Astrocyte (in vitro differentiated cells and primary cell): ENCODE measurements around the gene C2CD4C. TPM values are rescaled to one million over a fixed set of nuclear protein-coding genes. Genes with fewer than 3 reads are reported as not detected.
"Not testable (repeated sequence)": the region's sequence is repeated elsewhere in the genome, so short reads cannot be mapped to it uniquely, and the experiment has no call there.

Source experiments
- DNase-seq: peaks from one replicate; pipeline ENCODE4 v3.0.0-alpha.2; 2010; ENCODE audit warnings: low read depth
- FAIRE-seq: peaks from 2 replicates; lab custom pipeline; 2011; peaks lifted over from hg19 to GRCh38; lab: Jason Lieb, UNC
- H2AFZ ChIP-seq: 2 replicates; pipeline ENCODE4 v1.6.0; 2012; ENCODE audit warnings: low read depth, low read length, inconsistent platforms
- H3K27ac ChIP-seq: 2 replicates; pipeline ENCODE4 v1.5.1; 2011; ENCODE audit warnings: low read depth, low read length, inconsistent platforms
- H3K27me3 ChIP-seq: 2 replicates; pipeline ENCODE4 v1.6.0; 2011; ENCODE audit warnings: low read length, inconsistent platforms; ENCODE audit not compliant: insufficient read depth
- H3K36me3 ChIP-seq: 2 replicates; pipeline ENCODE4 v1.5.1; 2011; ENCODE audit warnings: low read length, inconsistent platforms; ENCODE audit not compliant: insufficient read depth
- H3K4me1 ChIP-seq: 2 replicates; pipeline ENCODE4 v1.5.1; 2011; ENCODE audit warnings: low read length, inconsistent platforms; ENCODE audit not compliant: insufficient read depth
- H3K4me2 ChIP-seq: 2 replicates; pipeline ENCODE4 v1.6.0; 2012; ENCODE audit warnings: low read length, inconsistent platforms
- H3K4me3 ChIP-seq: 2 replicates; pipeline ENCODE4 v1.5.1; 2011; ENCODE audit warnings: low read depth, mild to moderate bottlenecking, low read length, inconsistent platforms; ENCODE audit not compliant: insufficient read depth
- H3K79me2 ChIP-seq: 2 replicates; pipeline ENCODE4 v1.6.0; 2012; ENCODE audit warnings: mild to moderate bottlenecking, low read length, inconsistent platforms; ENCODE audit not compliant: insufficient read depth
- H3K9ac ChIP-seq: 2 replicates; pipeline ENCODE4 v1.6.0; 2012; ENCODE audit warnings: mild to moderate bottlenecking, low read length, inconsistent platforms
- H3K9me3 ChIP-seq: 2 replicates; pipeline ENCODE4 v1.5.1; 2012; ENCODE audit warnings: low read depth, mild to moderate bottlenecking, low read length, inconsistent platforms; ENCODE audit not compliant: insufficient read depth
- H4K20me1 ChIP-seq: 2 replicates; pipeline ENCODE4 v1.6.0; 2012; ENCODE audit warnings: low read length, inconsistent platforms; ENCODE audit not compliant: insufficient read depth
- H3K27ac Mint-ChIP-seq: one replicate; pipeline ENCODE4 v1.8.0; 2021; ENCODE audit warnings: mild to moderate bottlenecking, mixed read lengths; ENCODE audit not compliant: unreplicated experiment
- H3K27me3 Mint-ChIP-seq: one replicate; pipeline ENCODE4 v1.8.0; 2021; ENCODE audit warnings: low read depth, mixed read lengths; ENCODE audit not compliant: unreplicated experiment
- H3K36me3 Mint-ChIP-seq: one replicate; pipeline ENCODE4 v1.8.0; 2021; ENCODE audit warnings: low read depth, mixed read lengths; ENCODE audit not compliant: unreplicated experiment
- H3K4me1 Mint-ChIP-seq: one replicate; pipeline ENCODE4 v1.8.0; 2021; ENCODE audit warnings: low read depth, mixed read lengths; ENCODE audit not compliant: unreplicated experiment
- H3K4me3 Mint-ChIP-seq: one replicate; pipeline ENCODE4 v1.8.0; 2021; ENCODE audit warnings: mild to moderate bottlenecking, moderate library complexity, mixed read lengths; ENCODE audit not compliant: unreplicated experiment
- H3K9me3 Mint-ChIP-seq: one replicate; pipeline ENCODE4 v1.8.0; 2021; ENCODE audit warnings: mild to moderate bottlenecking, mixed read lengths; ENCODE audit not compliant: unreplicated experiment
- EZH2 ChIP-seq: IDR thresholded peaks from 2 replicates; pipeline ENCODE4 v1.6.1; 2012; ENCODE audit warnings: mild to moderate bottlenecking, low read length, inconsistent platforms; ENCODE audit not compliant: insufficient read depth
- total RNA-seq: library from RNA; stranded (reverse); gene quantifications from 2 replicates; pipeline ENCODE4 v1.2.1, GENCODE V29; 2021
- TF ChIP-seq, protein P1 (sequence below): IDR thresholded peaks from 2 replicates; pipeline ENCODE4 v1.5.1; 2011; ENCODE audit warnings: low read depth, mild to moderate bottlenecking, inconsistent platforms, low read length, moderate library complexity; ENCODE audit not compliant: insufficient read depth

C2CD4C gene
- total RNA-seq, 1 donor from 2014 or later: 3.4 TPM

DNA sequence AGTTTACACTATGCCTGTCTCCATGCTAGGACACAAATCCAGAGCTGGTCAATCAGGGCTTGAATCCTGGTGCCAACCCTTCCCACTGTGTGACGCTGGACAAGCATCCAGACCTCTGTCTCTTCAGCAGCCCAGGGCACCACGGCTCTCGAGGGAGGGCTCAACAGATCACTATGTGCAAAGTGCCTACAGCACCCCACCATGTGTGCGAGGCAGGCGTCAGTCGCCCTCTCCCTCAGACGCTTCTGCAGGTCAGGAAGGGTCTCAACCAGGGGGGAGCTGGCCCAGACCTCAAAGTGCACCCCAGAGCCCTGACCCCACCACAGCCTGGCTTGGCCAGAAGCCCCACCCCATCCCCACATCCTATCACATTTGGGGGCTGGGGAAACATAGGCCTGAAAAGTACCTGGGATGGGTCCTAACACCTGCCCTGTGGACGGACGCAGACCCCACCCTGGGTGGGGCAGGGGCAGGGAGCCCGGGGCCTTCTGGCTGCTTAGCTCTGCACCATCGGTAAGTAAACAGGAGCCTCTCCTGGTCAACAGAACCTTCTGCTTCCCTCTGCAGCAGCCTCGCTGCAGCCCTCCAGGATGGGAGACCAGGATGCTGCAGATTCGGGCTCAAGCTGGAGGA, 2.9 kb upstream of the C2CD4C start:
- no peak overlapping the region for H2AFZ ChIP-seq
- no peaks in the 10 kb centered on the region for H4K20me1 ChIP-seq
- no peak overlapping the region for H3K27ac ChIP-seq
- TF ChIP-seq, protein P1, sequence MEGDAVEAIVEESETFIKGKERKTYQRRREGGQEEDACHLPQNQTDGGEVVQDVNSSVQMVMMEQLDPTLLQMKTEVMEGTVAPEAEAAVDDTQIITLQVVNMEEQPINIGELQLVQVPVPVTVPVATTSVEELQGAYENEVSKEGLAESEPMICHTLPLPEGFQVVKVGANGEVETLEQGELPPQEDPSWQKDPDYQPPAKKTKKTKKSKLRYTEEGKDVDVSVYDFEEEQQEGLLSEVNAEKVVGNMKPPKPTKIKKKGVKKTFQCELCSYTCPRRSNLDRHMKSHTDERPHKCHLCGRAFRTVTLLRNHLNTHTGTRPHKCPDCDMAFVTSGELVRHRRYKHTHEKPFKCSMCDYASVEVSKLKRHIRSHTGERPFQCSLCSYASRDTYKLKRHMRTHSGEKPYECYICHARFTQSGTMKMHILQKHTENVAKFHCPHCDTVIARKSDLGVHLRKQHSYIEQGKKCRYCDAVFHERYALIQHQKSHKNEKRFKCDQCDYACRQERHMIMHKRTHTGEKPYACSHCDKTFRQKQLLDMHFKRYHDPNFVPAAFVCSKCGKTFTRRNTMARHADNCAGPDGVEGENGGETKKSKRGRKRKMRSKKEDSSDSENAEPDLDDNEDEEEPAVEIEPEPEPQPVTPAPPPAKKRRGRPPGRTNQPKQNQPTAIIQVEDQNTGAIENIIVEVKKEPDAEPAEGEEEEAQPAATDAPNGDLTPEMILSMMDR: no peak
- no peak for TF ChIP-seq EZH2
- no peak overlapping the region for H3K4me2 ChIP-seq
- no peaks in the 10 kb centered on the region for H3K4me1 Mint-ChIP-seq
- no peak for FAIRE-seq
- H3K36me3 ChIP-seq: no peaks in the 10 kb centered on the region
- peaks cover 3% of the 10 kb centered on the region for H3K4me1 ChIP-seq
- H3K27me3 Mint-ChIP-seq: peaks cover 5% of the 10 kb centered on the region
- no peaks in the 10 kb centered on the region for H3K79me2 ChIP-seq
- no peak overlapping the region for H3K9ac ChIP-seq
- no peaks in the 10 kb centered on the region for H3K36me3 Mint-ChIP-seq
- H3K9me3 ChIP-seq: no peaks in the 10 kb centered on the region
- peaks cover 10% of the 10 kb centered on the region for H3K27me3 ChIP-seq
- H3K4me3 ChIP-seq: no peak overlapping the region
- DNase-seq: no peak
- peaks cover 2% of the 10 kb centered on the region for H3K9me3 Mint-ChIP-seq
- H3K4me3 Mint-ChIP-seq: no peak overlapping the region
- no peak overlapping the region for H3K27ac Mint-ChIP-seq

GRCh38 chr19:411121-411722, 2.3 kb upstream of the C2CD4C start:
- H3K4me3 Mint-ChIP-seq, H3K36me3 ChIP-seq, H3K27ac Mint-ChIP-seq, FAIRE-seq, H3K9me3 Mint-ChIP-seq, H3K27ac ChIP-seq, H3K9me3 ChIP-seq, H3K4me2 ChIP-seq, H3K79me2 ChIP-seq, H3K27me3 Mint-ChIP-seq, H3K4me3 ChIP-seq, H4K20me1 ChIP-seq, H3K4me1 Mint-ChIP-seq, H3K27me3 ChIP-seq, H3K36me3 Mint-ChIP-seq, H2AFZ ChIP-seq, DNase-seq, H3K9ac ChIP-seq, H3K4me1 ChIP-seq: not testable (repeated sequence)

GRCh38 chr19:410243-410781, 1.4 kb upstream of the C2CD4C start:
- no peak for DNase-seq
- no peak overlapping the region for H3K4me3 Mint-ChIP-seq

More at GRCh38 chr19:410243-410781, 1.4 kb upstream of the C2CD4C start:
- Histone ChIP-seq H3K27me3 (peaks cover 10% of the 10 kb centered on the region), H3K79me2 (no peaks in the 10 kb centered on the region), H3K36me3 (no peaks in the 10 kb centered on the region), H2AFZ (no peak overlapping the region), H3K4me1 (peaks cover 3% of the 10 kb centered on the region), H4K20me1 (no peaks in the 10 kb centered on the region), H3K27ac (no peak overlapping the region), H3K9me3 (no peaks in the 10 kb centered on the region), H3K4me3 (no peak overlapping the region), H3K4me2 (no peak overlapping the region), H3K9ac (no peak overlapping the region)
- TF ChIP-seq, protein P1: no peak
- TF ChIP-seq EZH2: no peak
- peaks cover 2% of the 10 kb centered on the region for H3K9me3 Mint-ChIP-seq
- H3K4me1 Mint-ChIP-seq: no peaks in the 10 kb centered on the region
- H3K27ac Mint-ChIP-seq: no peak overlapping the region
- H3K27me3 Mint-ChIP-seq: peaks cover 6% of the 10 kb centered on the region
- no peak for FAIRE-seq
- H3K36me3 Mint-ChIP-seq: no peaks in the 10 kb centered on the region
